SIG-M5 treated with dmso at 0.1 percent for 504 hours (cell line): Measurements from ENCODE around the gene LRMDA.

Source experiments
- DNase-seq: peaks from one replicate; lab custom pipeline; 2025; ENCODE audit not compliant: unreplicated experiment; lab: John Stamatoyannopoulos, UW

LRMDA gene

GRCh38 chr10:76033457-76034196, 602.2 kb downstream of the LRMDA start:
- peak; percentile 0 for DNase-seq

GRCh38 chr10:76034353-76035205, 603.2 kb downstream of the LRMDA start:
- DNase-seq = no peak

GRCh38 chr10:76035206-76036110, 604.0 kb downstream of the LRMDA start:
- no peak for DNase-seq

GRCh38 chr10:76036111-76036940, 604.9 kb downstream of the LRMDA start:
- peak; percentile 16 for DNase-seq

GRCh38 chr10:76036962-76037361, 605.5 kb downstream of the LRMDA start:
- no peak for DNase-seq

- no peak for DNase-seq
These were observed 606.2 kb downstream of the LRMDA start for GRCh38 chr10:76037531-76038155.

- DNase-seq = no peak
These were observed 607.3 kb downstream of the LRMDA start for GRCh38 chr10:76038696-76039095.

GRCh38 chr10:76040107-76040829, 608.8 kb downstream of the LRMDA start:
- DNase-seq = no peak

GRCh38 chr10:76040830-76041220, 609.4 kb downstream of the LRMDA start:
- DNase-seq = no peak

- DNase-seq = no peak
These were observed 610.1 kb downstream of the LRMDA start for GRCh38 chr10:76041551-76041950.

- DNase-seq = no peak
These were observed 611.8 kb downstream of the LRMDA start for GRCh38 chr10:76043261-76043660.

- DNase-seq = no peak
These were observed 613.3 kb downstream of the LRMDA start for GRCh38 chr10:76044751-76045150.

GRCh38 chr10:76045174-76045573, 613.8 kb downstream of the LRMDA start:
- DNase-seq = no peak

- DNase-seq = no peak
These were observed 616.1 kb downstream of the LRMDA start for GRCh38 chr10:76047521-76047920.

GRCh38 chr10:76049581-76050290, 618.3 kb downstream of the LRMDA start:
- DNase-seq = no peak

- DNase-seq = no peak
These were observed 618.8 kb downstream of the LRMDA start for GRCh38 chr10:76050291-76050625.

GRCh38 chr10:76051007-76051936, 619.8 kb downstream of the LRMDA start:
- DNase-seq = no peak
